K562 (cell line): ENCODE results near the gene INHBE. TPM values are rescaled to one million over a fixed set of nuclear protein-coding genes. Genes with fewer than 3 reads are reported as not detected.
A peak's percentile ranks its signal among the peaks of the same experiment; 100 is the strongest.

Experiments
- BCLAF1 ChIP-seq, 2 experiments: fragments of 450-650 bp in 1 of 2; IDR thresholded peaks; 2 replicates each; pipeline ENCODE4 v1.6.1; 2011 to 2017; ENCODE audit warnings: low read depth in 2 of 2, antibody characterized with exemption in 1 of 2, borderline replicate concordance in 1 of 2, low read length in 1 of 2, mild to moderate bottlenecking in 1 of 2, mixed read lengths in 1 of 2; ENCODE audit not compliant: control insufficient read depth in 1 of 2
- BHLHE40 ChIP-seq: IDR thresholded peaks from 2 replicates; pipeline ENCODE4 v1.6.1; 2011; ENCODE audit warnings: low read length, improper control_type of control experiment
- CBFA2T2 ChIP-seq: fragments of 450-650 bp; conservative IDR thresholded peaks from 2 replicates; pipeline ENCODE4 v1.6.1; 2017; ENCODE audit warnings: mild to moderate bottlenecking
- CBFB ChIP-seq: sonication (generic); formaldehyde crosslinking; IDR thresholded peaks from 2 replicates; pipeline ENCODE4 v1.4.0; 2020; ENCODE audit warnings: mild to moderate bottlenecking, missing genetic modification reagents
- MXD1 ChIP-seq: fragments of 250-450 bp; sonication (Bioruptor Pico); IDR thresholded peaks from 2 replicates; pipeline ENCODE4 v1.8.0; 2021; ENCODE audit warnings: borderline replicate concordance, mild to moderate bottlenecking, moderate library complexity; ENCODE audit not compliant: poor library complexity, severe bottlenecking
- PTRF ChIP-seq: fragments of 450-650 bp; IDR thresholded peaks from 2 replicates; pipeline ENCODE4 v1.6.1; 2016; ENCODE audit warnings: mild to moderate bottlenecking, missing genetic modification characterization, missing compliant biosample characterization
- SMARCE1 ChIP-seq: fragments of 450-650 bp; IDR thresholded peaks from 2 replicates; pipeline ENCODE4 v1.7.1; 2016; ENCODE audit warnings: mild to moderate bottlenecking
- STAT5B ChIP-seq: fragments of 250-450 bp; sonication (Bioruptor Pico); IDR thresholded peaks from 2 replicates; pipeline ENCODE4 v1.8.0; 2021; ENCODE audit warnings: mild to moderate bottlenecking, inconsistent platforms
- STAT6 ChIP-seq: sonication (generic); formaldehyde crosslinking; IDR thresholded peaks from 2 replicates; pipeline ENCODE4 v1.8.1; 2023; ENCODE audit warnings: mild to moderate bottlenecking, missing genetic modification reagents
- TCF3 ChIP-seq: sonication (generic); formaldehyde crosslinking; IDR thresholded peaks from 2 replicates; pipeline ENCODE4 v1.4.0; 2020; ENCODE audit warnings: mild to moderate bottlenecking, missing genetic modification reagents
- TEAD4 ChIP-seq, 2 experiments: sonication (generic) in 1 of 2; formaldehyde crosslinking in 1 of 2; IDR thresholded peaks; 2 replicates each; pipeline versions ENCODE4 v1.6.1 to v1.8.0; 2012 to 2022; ENCODE audit warnings: borderline replicate concordance in 1 of 2, inconsistent platforms in 1 of 2, low read length in 1 of 2, mild to moderate bottlenecking in 1 of 2, missing genetic modification reagents in 1 of 2
- TFAP4 ChIP-seq: sonication (generic); formaldehyde crosslinking; IDR thresholded peaks from 2 replicates; pipeline ENCODE4 v1.8.0; 2022; ENCODE audit warnings: missing genetic modification reagents, mild to moderate bottlenecking, moderate library complexity, borderline replicate concordance
- THRAP3 ChIP-seq: fragments of 450-650 bp; IDR thresholded peaks from 2 replicates; pipeline ENCODE4 v1.6.1; 2016; ENCODE audit warnings: mild to moderate bottlenecking, inconsistent platforms, borderline replicate concordance
- ZNF408 ChIP-seq: fragments of 250-450 bp; sonication (Bioruptor Pico); IDR thresholded peaks from 2 replicates; pipeline ENCODE4 v1.4.0; 2020; ENCODE audit warnings: low read depth, mild to moderate bottlenecking, moderate library complexity
- ZNF717 ChIP-seq: fragments of 250-450 bp; sonication (Bioruptor Pico); IDR thresholded peaks from 2 replicates; pipeline ENCODE4 v1.5.0; 2021
- polyA plus RNA-seq, 8 experiments: library from polyadenylated mRNA; depleted of rRNA in 4 of 8; stranded (reverse) in 5 of 8; unstranded in 3 of 8; fragments of >200 nt; fragmentation: Nextera tagmentation in 2 of 8; fragmentation: Illumina TruSeq in 1 of 8; extraction: Ambion mirVana in 2 of 8; extraction: Trizol in 1 of 8; gene quantifications; 2 replicates each; pipeline versions ENCODE4 v1.2.1 to v1.2.3, GENCODE V29; 2011 to 2014; ENCODE audit warnings: inconsistent platforms in 1 of 8, missing spikeins in 1 of 8
- total RNA-seq, 7 experiments: library from RNA; depleted of rRNA in 6 of 7; stranded (reverse); fragments of >200 nt in 6 of 7; fragmentation: Illumina TruSeq in 2 of 7; extraction: Trizol in 2 of 7; gene quantifications; 2 replicates each; pipeline versions ENCODE4 v1.2.1 to v1.2.3, GENCODE V29; 2011 to 2021; ENCODE audit warnings: low replicate concordance in 1 of 7
- TF ChIP-seq, protein P1 (sequence below): fragments of 450-650 bp; IDR thresholded peaks from 2 replicates; pipeline ENCODE4 v1.6.1; 2016; ENCODE audit warnings: mild to moderate bottlenecking
- TF ChIP-seq, protein P2 (sequence below): fragments of 250-450 bp; sonication (Bioruptor Pico); IDR thresholded peaks from 2 replicates; pipeline ENCODE4 v1.4.0; 2020; ENCODE audit warnings: mild to moderate bottlenecking

The INHBE gene
- total and polyA plus RNA-seq, 9 of the 15 experiments (the other 6 are each of a cell fraction or from before 2014, with no cell fraction given) = 0.94 to 9.9 (median 7.3) TPM

DNA sequence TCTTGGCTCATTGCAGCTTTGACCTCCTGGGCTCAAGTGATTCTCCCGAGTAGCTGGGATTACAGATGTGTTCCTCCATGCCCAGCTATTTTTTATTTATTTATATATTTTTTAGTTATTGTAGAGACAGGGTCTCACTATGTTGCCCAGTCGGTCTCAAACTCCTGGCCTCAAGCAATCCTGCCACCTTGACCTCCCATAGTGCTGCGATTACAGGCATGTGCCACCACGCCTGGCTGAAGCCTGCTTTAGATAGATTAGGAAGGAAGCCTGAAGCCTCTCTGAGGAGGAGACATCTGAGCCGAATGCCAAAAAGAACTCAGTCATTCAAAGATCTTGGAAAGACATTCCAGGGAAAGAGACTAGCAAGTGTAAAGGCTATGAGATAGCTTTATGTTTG is 10.4 kb upstream of the INHBE start (continued):
- TF ChIP-seq, protein P1, sequence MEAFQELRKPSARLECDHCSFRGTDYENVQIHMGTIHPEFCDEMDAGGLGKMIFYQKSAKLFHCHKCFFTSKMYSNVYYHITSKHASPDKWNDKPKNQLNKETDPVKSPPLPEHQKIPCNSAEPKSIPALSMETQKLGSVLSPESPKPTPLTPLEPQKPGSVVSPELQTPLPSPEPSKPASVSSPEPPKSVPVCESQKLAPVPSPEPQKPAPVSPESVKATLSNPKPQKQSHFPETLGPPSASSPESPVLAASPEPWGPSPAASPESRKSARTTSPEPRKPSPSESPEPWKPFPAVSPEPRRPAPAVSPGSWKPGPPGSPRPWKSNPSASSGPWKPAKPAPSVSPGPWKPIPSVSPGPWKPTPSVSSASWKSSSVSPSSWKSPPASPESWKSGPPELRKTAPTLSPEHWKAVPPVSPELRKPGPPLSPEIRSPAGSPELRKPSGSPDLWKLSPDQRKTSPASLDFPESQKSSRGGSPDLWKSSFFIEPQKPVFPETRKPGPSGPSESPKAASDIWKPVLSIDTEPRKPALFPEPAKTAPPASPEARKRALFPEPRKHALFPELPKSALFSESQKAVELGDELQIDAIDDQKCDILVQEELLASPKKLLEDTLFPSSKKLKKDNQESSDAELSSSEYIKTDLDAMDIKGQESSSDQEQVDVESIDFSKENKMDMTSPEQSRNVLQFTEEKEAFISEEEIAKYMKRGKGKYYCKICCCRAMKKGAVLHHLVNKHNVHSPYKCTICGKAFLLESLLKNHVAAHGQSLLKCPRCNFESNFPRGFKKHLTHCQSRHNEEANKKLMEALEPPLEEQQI = no peak
- TF ChIP-seq STAT5B (no peak), SMARCE1 (no peak), MXD1 (no peak), ZNF717 (CRISPR knock-in tag) (no peak), CBFA2T2 (peak; percentile 43), TFAP4 (no peak), TCF3 (peak; percentile 63), BCLAF1 (IDR thresholded peaks at IDR 0.05; ENCODE audit: borderline replicate concordance in 1 of 2, control insufficient read depth in 1 of 2, low read depth in 2 of 2, low read length in 1 of 2) (no peak), PTRF (tag) (no peak), ZNF408 (CRISPR knock-in tag) (no peak), STAT6 (CRISPR knock-in tag) (no peak), TEAD4 (IDR thresholded peaks at IDR 0.05; ENCODE audit: low read length) (peak; percentile 48), TEAD4 (CRISPR knock-in tag; IDR thresholded peaks at IDR 0.05; ENCODE audit: borderline replicate concordance) (no peak), CBFB (no peak), THRAP3 (no peak), BHLHE40 (peak; percentile 87)
- TF ChIP-seq, protein P2, sequence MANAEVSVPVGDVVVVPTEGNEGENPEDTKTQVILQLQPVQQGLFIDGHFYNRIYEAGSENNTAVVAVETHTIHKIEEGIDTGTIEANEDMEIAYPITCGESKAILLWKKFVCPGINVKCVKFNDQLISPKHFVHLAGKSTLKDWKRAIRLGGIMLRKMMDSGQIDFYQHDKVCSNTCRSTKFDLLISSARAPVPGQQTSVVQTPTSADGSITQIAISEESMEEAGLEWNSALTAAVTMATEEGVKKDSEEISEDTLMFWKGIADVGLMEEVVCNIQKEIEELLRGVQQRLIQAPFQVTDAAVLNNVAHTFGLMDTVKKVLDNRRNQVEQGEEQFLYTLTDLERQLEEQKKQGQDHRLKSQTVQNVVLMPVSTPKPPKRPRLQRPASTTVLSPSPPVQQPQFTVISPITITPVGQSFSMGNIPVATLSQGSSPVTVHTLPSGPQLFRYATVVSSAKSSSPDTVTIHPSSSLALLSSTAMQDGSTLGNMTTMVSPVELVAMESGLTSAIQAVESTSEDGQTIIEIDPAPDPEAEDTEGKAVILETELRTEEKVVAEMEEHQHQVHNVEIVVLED = no peak
